ENCODE measurements around the gene VWA7.
"Not testable (repeated sequence)": the region's sequence is repeated elsewhere in the genome, so short reads cannot be mapped to it uniquely, and the experiment has no call there.

Gene VWA7

GRCh38 chr6:31794866-31795615 lies 17.9 kb upstream of the VWA7 start:
- TF ChIP-seq PATZ1 (CRISPR knock-in tag; IDR thresholded peaks at IDR 0.05; ENCODE audit: borderline replicate concordance): peak; percentile 36; the same call in 1 of the 2 replicates
- TF ChIP-seq ESRRG (CRISPR knock-in tag; IDR thresholded peaks at IDR 0.05): no peak
- ATAC-seq: peak; percentile 42

GRCh38 chr6:31794294-31794865 lies 17.3 kb upstream of the VWA7 start:
- no peak for TF ChIP-seq ZNF70 (CRISPR knock-in tag; IDR thresholded peaks at IDR 0.05)
- no peak for TF ChIP-seq ESRRG (CRISPR knock-in tag; IDR thresholded peaks at IDR 0.05)
- no peak for TF ChIP-seq POU6F1 (CRISPR knock-in tag; IDR thresholded peaks at IDR 0.05; ENCODE audit: borderline replicate concordance, low read depth)
- no peak for TF ChIP-seq BACH2 (CRISPR knock-in tag; IDR thresholded peaks at IDR 0.05; ENCODE audit: borderline replicate concordance)
- TF ChIP-seq CREB5 (CRISPR knock-in tag; IDR thresholded peaks at IDR 0.05; ENCODE audit: low read depth): no peak
- no peak; the same call in 1 of the 2 replicates for TF ChIP-seq ZFP3 (CRISPR knock-in tag; IDR thresholded peaks at IDR 0.05)
- no peak for TF ChIP-seq CSDC2 (CRISPR knock-in tag; IDR thresholded peaks at IDR 0.05)
- peak; percentile 71 for ATAC-seq

- not testable (repeated sequence) for ATAC-seq
Observed at GRCh38 chr6:31793927-31794245, 16.8 kb upstream of the VWA7 start.

GRCh38 chr6:31792761-31793171 lies 15.6 kb upstream of the VWA7 start:
- no peak; the same call in 2 of the 3 replicates for ATAC-seq
- TF ChIP-seq ZFP30 (CRISPR knock-in tag; IDR thresholded peaks at IDR 0.05): no peak
- TF ChIP-seq GLIS3 (CRISPR knock-in tag; IDR thresholded peaks at IDR 0.05): no peak
- TF ChIP-seq ZFP3 (CRISPR knock-in tag; IDR thresholded peaks at IDR 0.05): no peak
- no peak for TF ChIP-seq CSRNP3 (CRISPR knock-in tag; IDR thresholded peaks at IDR 0.05)
- no peak for TF ChIP-seq ZNF565 (CRISPR knock-in tag; conservative IDR thresholded peaks at IDR 0.05; ENCODE audit: low read depth)
- no peak for TF ChIP-seq SNAI2 (CRISPR knock-in tag; IDR thresholded peaks at IDR 0.05)
- no peak for TF ChIP-seq OSR1 (CRISPR knock-in tag; IDR thresholded peaks at IDR 0.05)
- no peak for TF ChIP-seq ZC3H10 (CRISPR knock-in tag; IDR thresholded peaks at IDR 0.05)
- TF ChIP-seq RARB (CRISPR knock-in tag; IDR thresholded peaks at IDR 0.05): no peak
- TF ChIP-seq ARNTL (CRISPR knock-in tag; IDR thresholded peaks at IDR 0.05; ENCODE audit: borderline replicate concordance, low read depth): no peak
- no peak for TF ChIP-seq PATZ1 (CRISPR knock-in tag; IDR thresholded peaks at IDR 0.05; ENCODE audit: borderline replicate concordance)
- no peak for TF ChIP-seq ISL1 (CRISPR knock-in tag; IDR thresholded peaks at IDR 0.05)
- no peak for TF ChIP-seq TCF4 (CRISPR knock-in tag; IDR thresholded peaks at IDR 0.05; ENCODE audit: borderline replicate concordance)
- TF ChIP-seq TSHZ2 (CRISPR knock-in tag; IDR thresholded peaks at IDR 0.05): no peak
- TF ChIP-seq CSDC2 (CRISPR knock-in tag; IDR thresholded peaks at IDR 0.05): no peak
- TF ChIP-seq ESRRG (CRISPR knock-in tag; IDR thresholded peaks at IDR 0.05): no peak
- TF ChIP-seq ZNF8 (CRISPR knock-in tag; IDR thresholded peaks at IDR 0.05): no peak
- no peak for TF ChIP-seq POU6F1 (CRISPR knock-in tag; IDR thresholded peaks at IDR 0.05; ENCODE audit: borderline replicate concordance, low read depth)
- no peak for TF ChIP-seq TOX (CRISPR knock-in tag; IDR thresholded peaks at IDR 0.05; ENCODE audit: borderline replicate concordance)

Measured in SK-N-SH treated with all-trans-retinoic acid at 6 μM for 48 hours (cell line).